ENCODE data around the gene SPNS3. TPM values are rescaled to one million over a fixed set of nuclear protein-coding genes. Genes with fewer than 3 reads are reported as not detected.

Gene SPNS3
- total RNA-seq, 1 donor from 2014 or later: 0.18 TPM

- DNase-seq (ENCODE audit: low spot score): no peak
- Mint-ChIP-seq H3K36me3 (ENCODE audit: low read depth, unreplicated experiment) (peaks cover 15% of the 10 kb centered on the region), H3K4me1 (ENCODE audit: unreplicated experiment) (peaks cover 39% of the 10 kb centered on the region), H3K9me3 (ENCODE audit: unreplicated experiment) (no peaks in the 10 kb centered on the region), H3K27ac (ENCODE audit: unreplicated experiment) (no peak overlapping the region), H3K27me3 (ENCODE audit: unreplicated experiment) (peaks cover 23% of the 10 kb centered on the region), H3K4me3 (ENCODE audit: unreplicated experiment) (no peak overlapping the region)
- no peak for TF ChIP-seq CTCF (IDR thresholded peaks at IDR 0.05; ENCODE audit: unreplicated experiment)
These were observed 100.8 kb downstream of the SPNS3 start for GRCh38 chr17:4534515-4534914.

- Mint-ChIP-seq H3K9me3 (ENCODE audit: unreplicated experiment) (no peaks in the 10 kb centered on the region), H3K27me3 (ENCODE audit: unreplicated experiment) (peaks cover 21% of the 10 kb centered on the region), H3K27ac (ENCODE audit: unreplicated experiment) (peak overlapping the region; percentile 42), H3K4me1 (ENCODE audit: unreplicated experiment) (peaks cover 37% of the 10 kb centered on the region), H3K4me3 (ENCODE audit: unreplicated experiment) (peak overlapping the region; percentile 73), H3K36me3 (ENCODE audit: low read depth, unreplicated experiment) (peaks cover 13% of the 10 kb centered on the region)
- no peak for TF ChIP-seq CTCF (IDR thresholded peaks at IDR 0.05; ENCODE audit: unreplicated experiment)
- DNase-seq (ENCODE audit: low spot score): no peak
These were observed 101.4 kb downstream of the SPNS3 start for GRCh38 chr17:4534928-4535666.

- peaks cover 23% of the 10 kb centered on the region for H3K27me3 Mint-ChIP-seq (ENCODE audit: unreplicated experiment)
- peak overlapping the region; percentile 73 for H3K4me3 Mint-ChIP-seq (ENCODE audit: unreplicated experiment)
- H3K9me3 Mint-ChIP-seq (ENCODE audit: unreplicated experiment): no peaks in the 10 kb centered on the region
- no peak for DNase-seq (ENCODE audit: low spot score)
- H3K36me3 Mint-ChIP-seq (ENCODE audit: low read depth, unreplicated experiment): peaks cover 13% of the 10 kb centered on the region
- H3K27ac Mint-ChIP-seq (ENCODE audit: unreplicated experiment): peak overlapping the region; percentile 42
- peaks cover 33% of the 10 kb centered on the region for H3K4me1 Mint-ChIP-seq (ENCODE audit: unreplicated experiment)
- no peak for TF ChIP-seq CTCF (IDR thresholded peaks at IDR 0.05; ENCODE audit: unreplicated experiment)
These were observed 102.0 kb downstream of the SPNS3 start for GRCh38 chr17:4535667-4536258.

- no peak for DNase-seq (ENCODE audit: low spot score)
- Mint-ChIP-seq H3K27me3 (ENCODE audit: unreplicated experiment) (peaks cover 27% of the 10 kb centered on the region), H3K27ac (ENCODE audit: unreplicated experiment) (no peak overlapping the region), H3K36me3 (ENCODE audit: low read depth, unreplicated experiment) (peaks cover 13% of the 10 kb centered on the region), H3K4me3 (ENCODE audit: unreplicated experiment) (no peak overlapping the region), H3K9me3 (ENCODE audit: unreplicated experiment) (no peaks in the 10 kb centered on the region), H3K4me1 (ENCODE audit: unreplicated experiment) (peaks cover 33% of the 10 kb centered on the region)
- no peak for TF ChIP-seq CTCF (IDR thresholded peaks at IDR 0.05; ENCODE audit: unreplicated experiment)
These were observed 102.6 kb downstream of the SPNS3 start for GRCh38 chr17:4536259-4536741.
